ENCODE measurements around the gene KCNA5.

The KCNA5 gene

DNA sequence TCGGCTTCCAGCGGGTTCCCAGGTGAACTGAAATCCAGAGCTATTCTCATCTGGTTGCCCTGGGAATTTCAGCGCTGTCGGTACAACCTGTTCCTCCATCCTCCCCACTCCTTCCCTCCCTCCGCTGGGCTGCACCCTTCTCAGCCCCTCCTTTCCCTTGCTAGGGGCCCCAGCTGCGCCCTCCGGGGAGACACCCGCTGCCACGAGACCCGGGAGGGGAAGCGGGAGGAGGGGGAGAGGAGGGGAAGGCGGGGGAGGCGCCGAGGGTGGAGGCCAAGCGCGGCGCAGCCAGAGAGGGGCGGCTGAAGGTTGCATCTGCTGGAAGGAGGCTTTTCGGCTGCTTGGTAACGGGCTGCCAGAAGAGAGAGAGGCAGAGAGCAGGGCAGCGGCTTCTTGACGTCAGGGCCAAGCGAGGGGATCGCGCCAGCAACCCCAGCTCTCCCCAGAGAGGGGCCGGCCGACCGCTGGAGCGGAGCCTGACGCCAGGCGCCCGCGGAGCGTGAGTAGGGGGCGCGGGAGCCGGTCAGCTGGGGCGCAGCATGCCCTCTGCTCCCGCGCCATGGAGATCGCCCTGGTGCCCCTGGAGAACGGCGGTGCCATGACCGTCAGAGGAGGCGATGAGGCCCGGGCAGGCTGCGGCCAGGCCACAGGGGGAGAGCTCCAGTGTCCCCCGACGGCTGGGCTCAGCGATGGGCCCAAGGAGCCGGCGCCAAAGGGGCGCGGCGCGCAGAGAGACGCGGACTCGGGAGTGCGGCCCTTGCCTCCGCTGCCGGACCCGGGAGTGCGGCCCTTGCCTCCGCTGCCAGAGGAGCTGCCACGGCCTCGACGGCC lies at the start of gene KCNA5:
Gene KCNA5, plus strand, starts transcription at position 291 of the 831 bp plus-strand sequence. Its CDS starts 269 bp downstream, at position 560.
- ATAC-seq, result no peak
- DNase-seq, result peak; percentile 5
- H3K4me3 Mint-ChIP-seq, result no peak within 1 kb of the TSS
- peaks cover 30% of the 10 kb centered on the region for H3K27me3 Mint-ChIP-seq
- H3K27ac Mint-ChIP-seq, result no peak within 1 kb of the TSS
- no peaks in the 10 kb centered on the region for H3K4me1 Mint-ChIP-seq
- no peaks in the 10 kb centered on the region for H3K9me3 Mint-ChIP-seq
- H3K36me3 Mint-ChIP-seq (ENCODE audit: low read depth), result peaks cover 5% of the 10 kb centered on the region

- Mint-ChIP-seq H3K27me3 (peaks cover 32% of the 10 kb centered on the region), H3K4me3 (no peak overlapping the region), H3K36me3 (ENCODE audit: low read depth) (no peaks in the 10 kb centered on the region), H3K9me3 (no peaks in the 10 kb centered on the region), H3K27ac (no peak overlapping the region), H3K4me1 (no peaks in the 10 kb centered on the region)
- DNase-seq (no peak), ATAC-seq (no peak)
Measured at GRCh38 chr12:4994622-4995021, 49.1 kb upstream of the KCNA5 start.

- no peaks in the 10 kb centered on the region for H3K9me3 Mint-ChIP-seq
- no peak overlapping the region for H3K27ac Mint-ChIP-seq
- no peaks in the 10 kb centered on the region for H3K36me3 Mint-ChIP-seq (ENCODE audit: low read depth)
- DNase-seq (no peak), ATAC-seq (no peak)
- no peaks in the 10 kb centered on the region for H3K4me1 Mint-ChIP-seq
- H3K4me3 Mint-ChIP-seq, result no peak overlapping the region
- H3K27me3 Mint-ChIP-seq, result peaks cover 29% of the 10 kb centered on the region
Measured at GRCh38 chr12:4996714-4997113, 47.0 kb upstream of the KCNA5 start.

DNA sequence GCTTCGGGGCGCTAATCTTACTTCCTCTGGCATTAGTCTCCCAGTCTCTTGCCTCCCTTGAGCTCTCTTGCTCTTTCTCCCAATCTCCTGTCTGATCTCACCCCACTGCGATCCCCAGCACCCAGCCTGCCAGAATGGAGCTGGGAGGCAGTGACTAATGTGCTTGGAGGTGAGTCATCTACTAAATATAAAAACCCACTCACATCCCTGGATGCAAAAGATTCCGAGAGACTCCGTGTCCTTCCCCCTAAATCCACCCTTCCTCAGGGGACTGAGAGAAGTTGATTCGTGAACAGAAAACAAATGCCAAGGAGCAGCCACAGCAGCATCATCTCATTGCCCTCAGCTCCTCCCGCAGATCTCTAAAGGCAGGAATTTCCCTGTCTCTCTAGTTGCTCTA lies 45.7 kb upstream of the KCNA5 start:
- peaks cover 24% of the 10 kb centered on the region for H3K27me3 Mint-ChIP-seq
- no peaks in the 10 kb centered on the region for H3K36me3 Mint-ChIP-seq (ENCODE audit: low read depth)
- no peaks in the 10 kb centered on the region for H3K9me3 Mint-ChIP-seq
- no peak for ATAC-seq
- DNase-seq, result no peak
- no peaks in the 10 kb centered on the region for H3K4me1 Mint-ChIP-seq
- no peak overlapping the region for H3K27ac Mint-ChIP-seq
- no peak overlapping the region for H3K4me3 Mint-ChIP-seq

- no peak overlapping the region for H3K4me3 Mint-ChIP-seq
- H3K36me3 Mint-ChIP-seq (ENCODE audit: low read depth), result no peaks in the 10 kb centered on the region
- H3K27me3 Mint-ChIP-seq, result peaks cover 25% of the 10 kb centered on the region
- no peaks in the 10 kb centered on the region for H3K9me3 Mint-ChIP-seq
- H3K27ac Mint-ChIP-seq, result no peak overlapping the region
- DNase-seq (no peak), ATAC-seq (no peak)
- H3K4me1 Mint-ChIP-seq, result no peaks in the 10 kb centered on the region
Measured at GRCh38 chr12:5000204-5000603, 43.5 kb upstream of the KCNA5 start.

GRCh38 chr12:5000658-5001385 lies 42.9 kb upstream of the KCNA5 start:
- DNase-seq, result no peak
- peaks cover 22% of the 10 kb centered on the region for H3K27me3 Mint-ChIP-seq
- H3K9me3 Mint-ChIP-seq, result no peaks in the 10 kb centered on the region
- H3K4me3 Mint-ChIP-seq, result no peak overlapping the region
- ATAC-seq, result no peak
- no peaks in the 10 kb centered on the region for H3K36me3 Mint-ChIP-seq (ENCODE audit: low read depth)
- no peaks in the 10 kb centered on the region for H3K4me1 Mint-ChIP-seq
- H3K27ac Mint-ChIP-seq, result no peak overlapping the region

GRCh38 chr12:5003025-5003666 lies 40.5 kb upstream of the KCNA5 start:
- peak; percentile 51 for DNase-seq
- H3K27me3 Mint-ChIP-seq, result peaks cover 20% of the 10 kb centered on the region
- no peaks in the 10 kb centered on the region for H3K36me3 Mint-ChIP-seq (ENCODE audit: low read depth)
- H3K4me1 Mint-ChIP-seq, result no peaks in the 10 kb centered on the region
- H3K4me3 Mint-ChIP-seq, result no peak overlapping the region
- no peak overlapping the region for H3K27ac Mint-ChIP-seq
- no peak for ATAC-seq
- H3K9me3 Mint-ChIP-seq, result no peaks in the 10 kb centered on the region

DNA sequence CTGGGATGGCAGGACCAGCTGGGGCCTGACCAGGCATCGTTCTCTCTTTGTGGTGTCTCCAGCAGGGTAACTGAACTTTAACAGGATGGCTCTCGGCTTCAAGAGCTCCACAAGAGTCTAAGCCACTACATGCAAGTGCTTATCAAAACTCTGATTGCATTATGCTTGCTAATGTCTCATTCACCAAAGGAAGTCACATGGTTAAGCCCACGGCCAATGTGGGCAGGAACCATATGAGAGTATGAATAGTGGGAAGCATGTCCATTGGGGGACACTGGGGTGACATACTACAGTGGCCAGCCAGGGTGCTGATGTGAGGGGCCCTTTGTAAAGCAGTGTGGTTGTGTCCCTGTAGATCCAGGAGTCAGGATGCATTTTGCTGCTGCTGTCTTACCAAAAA lies 35.0 kb upstream of the KCNA5 start:
- H3K36me3 Mint-ChIP-seq (ENCODE audit: low read depth), result no peaks in the 10 kb centered on the region
- H3K4me1 Mint-ChIP-seq, result no peaks in the 10 kb centered on the region
- H3K9me3 Mint-ChIP-seq, result no peaks in the 10 kb centered on the region
- ATAC-seq, result no peak
- no peak overlapping the region for H3K27ac Mint-ChIP-seq
- no peak for DNase-seq
- H3K4me3 Mint-ChIP-seq, result no peak overlapping the region
- H3K27me3 Mint-ChIP-seq, result peaks cover 5% of the 10 kb centered on the region

- Mint-ChIP-seq H3K36me3 (ENCODE audit: low read depth) (no peaks in the 10 kb centered on the region), H3K4me3 (no peak overlapping the region), H3K27me3 (peaks cover 5% of the 10 kb centered on the region), H3K4me1 (no peaks in the 10 kb centered on the region), H3K9me3 (no peaks in the 10 kb centered on the region), H3K27ac (no peak overlapping the region)
- DNase-seq (no peak), ATAC-seq (no peak)
Measured at GRCh38 chr12:5010151-5010550, 33.5 kb upstream of the KCNA5 start.

DNA sequence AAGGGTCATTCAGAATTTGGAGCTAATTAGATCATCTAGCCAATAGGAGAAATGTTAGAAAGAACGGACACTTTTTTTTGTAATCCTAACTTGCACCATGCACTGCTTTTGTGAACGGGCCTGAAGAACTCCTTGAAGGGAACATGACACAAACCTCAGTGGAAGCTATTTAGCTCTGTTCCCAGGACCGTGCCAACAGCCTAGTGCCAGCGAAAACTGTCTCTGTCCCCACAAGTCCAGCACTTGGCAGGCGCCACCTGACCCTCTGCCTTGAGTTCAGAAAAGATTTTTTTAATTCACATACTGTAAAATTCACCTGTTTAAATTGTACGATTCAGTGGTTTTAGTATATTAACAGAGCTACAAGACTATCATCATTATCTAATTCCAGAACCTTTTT lies 31.3 kb upstream of the KCNA5 start:
- Mint-ChIP-seq H3K4me1 (no peaks in the 10 kb centered on the region), H3K36me3 (ENCODE audit: low read depth) (no peaks in the 10 kb centered on the region)

DNA sequence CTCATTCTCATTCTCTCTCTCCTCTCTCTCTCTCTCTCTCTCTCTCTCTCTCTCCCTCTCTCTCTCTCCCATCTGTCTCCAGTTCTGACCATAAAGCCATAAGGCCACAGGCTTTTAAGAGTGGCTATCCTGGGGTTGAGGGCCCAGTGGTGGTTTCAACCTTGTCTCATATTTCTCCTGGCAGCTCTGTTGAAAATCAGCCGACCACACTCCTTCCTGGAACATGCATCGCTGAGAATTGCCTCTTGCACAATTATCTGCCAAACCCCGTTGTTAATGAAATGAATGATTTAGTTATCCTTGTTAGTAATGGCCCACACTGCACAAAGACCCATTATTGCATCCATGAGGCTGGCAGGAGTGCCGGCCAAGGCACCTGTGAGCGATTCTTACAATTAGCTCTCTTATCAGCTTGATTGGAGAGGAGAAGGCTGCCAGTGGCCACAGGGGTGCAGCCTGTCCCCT lies 30.4 kb upstream of the KCNA5 start:
- no peak for ATAC-seq
- no peaks in the 10 kb centered on the region for H3K4me1 Mint-ChIP-seq
- H3K4me3 Mint-ChIP-seq, result no peak overlapping the region
- DNase-seq, result no peak
- H3K36me3 Mint-ChIP-seq (ENCODE audit: low read depth), result no peaks in the 10 kb centered on the region
- H3K27ac Mint-ChIP-seq, result no peak overlapping the region
- no peaks in the 10 kb centered on the region for H3K9me3 Mint-ChIP-seq
- H3K27me3 Mint-ChIP-seq, result peaks cover 5% of the 10 kb centered on the region

More for the DNA sequence above, 31.3 kb upstream of the KCNA5 start:
- H3K9me3 Mint-ChIP-seq, result no peaks in the 10 kb centered on the region
- no peak overlapping the region for H3K4me3 Mint-ChIP-seq
- H3K27me3 Mint-ChIP-seq, result peaks cover 5% of the 10 kb centered on the region
- no peak overlapping the region for H3K27ac Mint-ChIP-seq
- DNase-seq, result no peak
- no peak for ATAC-seq

- Mint-ChIP-seq H3K4me3 (no peak overlapping the region), H3K27me3 (peaks cover 5% of the 10 kb centered on the region), H3K36me3 (ENCODE audit: low read depth) (no peaks in the 10 kb centered on the region), H3K4me1 (no peaks in the 10 kb centered on the region), H3K27ac (no peak overlapping the region), H3K9me3 (no peaks in the 10 kb centered on the region)
- DNase-seq (no peak), ATAC-seq (no peak)
Measured at GRCh38 chr12:5014269-5014668, 29.4 kb upstream of the KCNA5 start.

DNA sequence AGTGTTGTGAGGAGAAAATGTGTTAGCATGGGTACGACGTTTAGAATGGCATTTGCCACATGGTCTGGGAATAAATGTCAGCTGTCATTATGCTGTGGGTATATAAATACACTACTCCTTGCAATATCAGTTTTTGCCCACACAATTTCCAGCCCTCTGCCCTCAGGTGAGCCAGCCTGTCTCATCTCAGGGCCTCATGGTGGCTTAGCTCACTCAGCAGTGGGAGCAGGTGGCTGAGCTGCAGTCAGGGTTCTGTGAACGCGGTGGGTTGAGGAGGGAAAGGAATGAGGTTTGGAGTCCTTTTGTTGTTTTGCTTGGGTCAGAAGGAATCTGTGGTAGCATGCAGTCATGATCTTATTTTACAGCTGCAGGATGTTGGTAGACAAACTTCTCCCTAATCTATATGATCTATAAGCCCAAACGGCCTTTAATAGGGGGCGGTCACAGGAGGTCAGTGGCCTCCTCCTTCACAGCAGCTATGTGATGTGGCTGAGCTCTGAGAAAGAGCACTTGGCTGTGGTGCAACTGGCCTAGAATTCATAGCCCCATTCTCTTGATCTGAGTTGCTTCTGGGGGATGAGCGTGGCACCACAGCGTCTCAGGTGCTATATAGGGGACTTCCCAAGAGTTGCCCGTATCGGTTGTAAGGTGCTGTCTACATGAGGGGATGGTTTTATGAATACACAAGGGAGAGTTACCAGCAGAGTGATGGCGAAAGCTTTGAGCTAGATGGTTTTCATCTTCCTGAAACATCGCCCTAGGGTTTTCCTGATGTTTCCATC lies 27.8 kb upstream of the KCNA5 start:
- ATAC-seq, result no peak

DNA sequence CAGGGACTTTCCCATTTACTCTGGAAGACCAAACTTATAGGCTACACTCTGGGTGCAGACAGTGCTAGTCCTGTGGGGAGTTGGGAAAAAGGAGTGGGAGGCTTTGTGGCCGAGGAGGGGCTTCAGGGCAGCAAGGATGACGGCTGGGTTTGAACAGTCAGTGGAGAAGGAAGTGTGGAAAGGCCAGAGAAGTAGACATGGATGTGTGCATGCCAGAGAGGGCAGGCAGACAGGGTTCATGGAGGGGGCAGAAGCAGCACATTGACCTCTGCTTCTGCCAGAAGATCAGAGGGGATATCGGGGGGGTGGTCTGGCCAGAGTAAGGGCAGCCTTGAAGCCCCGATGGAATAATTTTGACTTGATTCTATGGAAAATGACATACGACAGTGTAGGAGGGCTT lies 27.2 kb upstream of the KCNA5 start:
- ATAC-seq (no peak), DNase-seq (no peak)
- Mint-ChIP-seq H3K36me3 (ENCODE audit: low read depth) (no peaks in the 10 kb centered on the region), H3K9me3 (no peaks in the 10 kb centered on the region), H3K27ac (no peak overlapping the region), H3K4me3 (no peak overlapping the region), H3K4me1 (no peaks in the 10 kb centered on the region), H3K27me3 (peaks cover 1% of the 10 kb centered on the region)

More for the DNA sequence above, 27.8 kb upstream of the KCNA5 start:
- Mint-ChIP-seq H3K36me3 (ENCODE audit: low read depth) (no peaks in the 10 kb centered on the region), H3K4me1 (no peaks in the 10 kb centered on the region), H3K27ac (no peak overlapping the region), H3K27me3 (peaks cover 3% of the 10 kb centered on the region), H3K4me3 (no peak overlapping the region), H3K9me3 (no peaks in the 10 kb centered on the region)
- DNase-seq, result no peak

Data from activated naive CD8-positive, alpha-beta T cell treated with anti-CD3 and anti-CD28 coated beads, Interleukin-2, amount 50 U/mL, for 24 hours (primary cell).